Activated T-cell treated with anti-CD3 and anti-CD28 coated beads, Interleukin-2, amount 50 U/mL, for 72 hours (primary cell): ENCODE measurements around the gene INAFM2. TPM values are rescaled to one million over a fixed set of nuclear protein-coding genes. Genes with fewer than 3 reads are reported as not detected.

Source experiments
- total RNA-seq, 2 donors: library from RNA; stranded (reverse); gene quantifications; one replicate each; pipeline ENCODE4 v1.2.3, GENCODE V29; 2022

Gene INAFM2
- total RNA-seq, 2 donors from 2014 or later = 7.1 to 10.2 TPM

Other genes starting within 250 kb of the INAFM2 start
- 10 to 100 TPM; 23.7 to 25.9 TPM for gene BMF, start 214.8 kb upstream of the INAFM2 start, total RNA-seq
- gene BUB1B, start 162.6 kb upstream of the INAFM2 start, total RNA-seq = 10 to 100 TPM; 86.5 to 91.2 TPM
- 1 to 10 TPM in 1 of 2 donors, under 1 TPM in 1; 0.51 to 1.2 TPM for gene PAK6, start 84.6 kb upstream of the INAFM2 start, total RNA-seq
- gene ANKRD63, start 40.6 kb upstream of the INAFM2 start, total RNA-seq = not detected
- 10 to 100 TPM; 90.4 to 91.8 TPM for gene PLCB2, start 15.8 kb upstream of the INAFM2 start, total RNA-seq
- gene CCDC9B, start 17.2 kb downstream of the INAFM2 start, total RNA-seq = 1 to 10 TPM; 1.0 to 1.6 TPM
- not detected for gene PHGR1, start 27.3 kb downstream of the INAFM2 start, total RNA-seq
- gene DISP2, start 34.5 kb downstream of the INAFM2 start, total RNA-seq = under 1 TPM; 0.19 to 0.34 TPM
- gene KNSTRN, start 59.0 kb downstream of the INAFM2 start, total RNA-seq = 10 to 100 TPM; 47.3 to 61.5 TPM
- 10 to 100 TPM; 61.2 to 75.5 TPM for gene IVD, start 82.1 kb downstream of the INAFM2 start, total RNA-seq
- gene BAHD1, start 117.3 kb downstream of the INAFM2 start, total RNA-seq = 10 to 100 TPM; 20.8 to 21.9 TPM
- gene CHST14, start 147.3 kb downstream of the INAFM2 start, total RNA-seq = 1 to 10 TPM; 9.5 to 9.7 TPM
- 10 to 100 TPM; 34.8 to 38.1 TPM for gene CCDC32, start 241.3 kb downstream of the INAFM2 start, total RNA-seq
- 10 to 100 TPM; 11.3 to 12.9 TPM for gene RPUSD2, start 245.6 kb downstream of the INAFM2 start, total RNA-seq